ENCODE results near the gene ARSG.
A peak's percentile ranks its signal among the peaks of the same experiment; 100 is the strongest.

The ARSG gene

GRCh38 chr17:68453991-68454665 lies 162.8 kb downstream of the ARSG start:
- no peaks in the 10 kb centered on the region for H3K9me3 ChIP-seq (ENCODE audit: control insufficient read depth in 1 of 2, low read length in 2 of 2)
- peaks cover 5 to 13% of the 10 kb centered on the region in 2 donors for H3K36me3 ChIP-seq (ENCODE audit: control insufficient read depth in 1 of 2, insufficient read depth in 2 of 2, low read length in 2 of 2)
- H3K9ac ChIP-seq (ENCODE audit: low read depth in 1 of 2, low read length in 2 of 2): no peak overlapping the region
- no peak overlapping the region for H3K27ac ChIP-seq (ENCODE audit: low read depth, low read length)
- H3K4me3 ChIP-seq (ENCODE audit: low read depth in 1 of 2, low read length in 2 of 2): no peak overlapping the region
- H3K27me3 ChIP-seq (ENCODE audit: control insufficient read depth in 1 of 2, insufficient read depth in 2 of 2, low read length in 2 of 2): no peaks in the 10 kb centered on the region
- peaks cover 12 to 21% of the 10 kb centered on the region in 2 donors for H3K4me1 ChIP-seq (ENCODE audit: control insufficient read depth in 1 of 2, insufficient read depth in 2 of 2, low read length in 2 of 2)

GRCh38 chr17:68455901-68456338 lies 164.6 kb downstream of the ARSG start:
- Histone ChIP-seq H3K27me3 (ENCODE audit: control insufficient read depth in 1 of 2, insufficient read depth in 2 of 2, low read length in 2 of 2) (no peaks in the 10 kb centered on the region), H3K4me3 (ENCODE audit: low read depth in 1 of 2, low read length in 2 of 2) (peak overlapping the region; percentile 74 to 80), H3K27ac (ENCODE audit: low read depth, low read length) (peak overlapping the region; percentile 82), H3K9me3 (ENCODE audit: control insufficient read depth in 1 of 2, low read length in 2 of 2) (no peaks in the 10 kb centered on the region), H3K36me3 (ENCODE audit: control insufficient read depth in 1 of 2, insufficient read depth in 2 of 2, low read length in 2 of 2) (peaks cover 0 to 4% of the 10 kb centered on the region in 2 donors), H3K4me1 (ENCODE audit: control insufficient read depth in 1 of 2, insufficient read depth in 2 of 2, low read length in 2 of 2) (peaks cover 12 to 21% of the 10 kb centered on the region in 2 donors), H3K9ac (ENCODE audit: low read depth in 1 of 2, low read length in 2 of 2) (peak overlapping the region in 1 of 2 donors; percentile 51)

- H3K9me3 ChIP-seq (ENCODE audit: control insufficient read depth in 1 of 2, low read length in 2 of 2): no peaks in the 10 kb centered on the region
- peak overlapping the region; percentile 82 for H3K27ac ChIP-seq (ENCODE audit: low read depth, low read length)
Observed at GRCh38 chr17:68456339-68457167, 165.3 kb downstream of the ARSG start.

GRCh38 chr17:68457168-68457538 lies 165.9 kb downstream of the ARSG start, which contains the start of gene WIPI1:
TSS of gene WIPI1 (minus strand) at chr17:68457496. CDS start at chr17:68457421, 75 bp downstream.
- peak within 1 kb of the TSS; percentile 74 to 80 for H3K4me3 ChIP-seq (ENCODE audit: low read depth in 1 of 2, low read length in 2 of 2)
- H3K9me3 ChIP-seq (ENCODE audit: control insufficient read depth in 1 of 2, low read length in 2 of 2): no peaks in the 10 kb centered on the region
- peak within 1 kb of the TSS; percentile 51 to 69 for H3K9ac ChIP-seq (ENCODE audit: low read depth in 1 of 2, low read length in 2 of 2)
- H3K27ac ChIP-seq (ENCODE audit: low read depth, low read length): peak within 1 kb of the TSS; percentile 82
- H3K36me3 ChIP-seq (ENCODE audit: control insufficient read depth in 1 of 2, insufficient read depth in 2 of 2, low read length in 2 of 2): no peaks in the 10 kb centered on the region
- H3K27me3 ChIP-seq (ENCODE audit: control insufficient read depth in 1 of 2, insufficient read depth in 2 of 2, low read length in 2 of 2): no peaks in the 10 kb centered on the region
- peaks cover 16 to 30% of the 10 kb centered on the region in 2 donors for H3K4me1 ChIP-seq (ENCODE audit: control insufficient read depth in 1 of 2, insufficient read depth in 2 of 2, low read length in 2 of 2)

More at GRCh38 chr17:68456339-68457167, 165.3 kb downstream of the ARSG start:
- Histone ChIP-seq H3K36me3 (ENCODE audit: control insufficient read depth in 1 of 2, insufficient read depth in 2 of 2, low read length in 2 of 2) (peaks cover 0 to under 1% of the 10 kb centered on the region in 2 donors), H3K27me3 (ENCODE audit: control insufficient read depth in 1 of 2, insufficient read depth in 2 of 2, low read length in 2 of 2) (no peaks in the 10 kb centered on the region), H3K9ac (ENCODE audit: low read depth in 1 of 2, low read length in 2 of 2) (peak overlapping the region; percentile 49 to 51), H3K4me3 (ENCODE audit: low read depth in 1 of 2, low read length in 2 of 2) (peak overlapping the region; percentile 74 to 80), H3K4me1 (ENCODE audit: control insufficient read depth in 1 of 2, insufficient read depth in 2 of 2, low read length in 2 of 2) (peaks cover 12 to 24% of the 10 kb centered on the region in 2 donors)

- H3K9ac ChIP-seq (ENCODE audit: low read depth in 1 of 2, low read length in 2 of 2): peak overlapping the region; percentile 49 to 51
- H3K9me3 ChIP-seq (ENCODE audit: control insufficient read depth in 1 of 2, low read length in 2 of 2): no peaks in the 10 kb centered on the region
- H3K4me3 ChIP-seq (ENCODE audit: low read depth in 1 of 2, low read length in 2 of 2): peak overlapping the region; percentile 69
- H3K27me3 ChIP-seq (ENCODE audit: control insufficient read depth in 1 of 2, insufficient read depth in 2 of 2, low read length in 2 of 2): no peaks in the 10 kb centered on the region
- H3K4me1 ChIP-seq (ENCODE audit: control insufficient read depth in 1 of 2, insufficient read depth in 2 of 2, low read length in 2 of 2): peaks cover 22 to 31% of the 10 kb centered on the region in 2 donors
- peak overlapping the region; percentile 53 for H3K27ac ChIP-seq (ENCODE audit: low read depth, low read length)
- H3K36me3 ChIP-seq (ENCODE audit: control insufficient read depth in 1 of 2, insufficient read depth in 2 of 2, low read length in 2 of 2): no peaks in the 10 kb centered on the region
Observed at GRCh38 chr17:68457539-68458259, 166.4 kb downstream of the ARSG start.

- Histone ChIP-seq H3K4me3 (ENCODE audit: low read depth in 1 of 2, low read length in 2 of 2) (peak overlapping the region; percentile 69), H3K27ac (ENCODE audit: low read depth, low read length) (peak overlapping the region; percentile 53), H3K27me3 (ENCODE audit: control insufficient read depth in 1 of 2, insufficient read depth in 2 of 2, low read length in 2 of 2) (no peaks in the 10 kb centered on the region), H3K4me1 (ENCODE audit: control insufficient read depth in 1 of 2, insufficient read depth in 2 of 2, low read length in 2 of 2) (peaks cover 25 to 31% of the 10 kb centered on the region in 2 donors), H3K9ac (ENCODE audit: low read depth in 1 of 2, low read length in 2 of 2) (peak overlapping the region; percentile 49 to 51), H3K9me3 (ENCODE audit: control insufficient read depth in 1 of 2, low read length in 2 of 2) (no peaks in the 10 kb centered on the region), H3K36me3 (ENCODE audit: control insufficient read depth in 1 of 2, insufficient read depth in 2 of 2, low read length in 2 of 2) (no peaks in the 10 kb centered on the region)
Observed at GRCh38 chr17:68458260-68459036, 167.2 kb downstream of the ARSG start.

- Histone ChIP-seq H3K36me3 (ENCODE audit: control insufficient read depth in 1 of 2, insufficient read depth in 2 of 2, low read length in 2 of 2) (no peaks in the 10 kb centered on the region), H3K9me3 (ENCODE audit: control insufficient read depth in 1 of 2, low read length in 2 of 2) (no peaks in the 10 kb centered on the region), H3K4me1 (ENCODE audit: control insufficient read depth in 1 of 2, insufficient read depth in 2 of 2, low read length in 2 of 2) (peaks cover 25 to 31% of the 10 kb centered on the region in 2 donors), H3K9ac (ENCODE audit: low read depth in 1 of 2, low read length in 2 of 2) (no peak overlapping the region), H3K27ac (ENCODE audit: low read depth, low read length) (no peak overlapping the region), H3K4me3 (ENCODE audit: low read depth in 1 of 2, low read length in 2 of 2) (no peak overlapping the region), H3K27me3 (ENCODE audit: control insufficient read depth in 1 of 2, insufficient read depth in 2 of 2, low read length in 2 of 2) (no peaks in the 10 kb centered on the region)
Observed at GRCh38 chr17:68459037-68459639, 167.8 kb downstream of the ARSG start.

- H3K4me1 ChIP-seq (ENCODE audit: control insufficient read depth in 1 of 2, insufficient read depth in 2 of 2, low read length in 2 of 2): peaks cover 25 to 31% of the 10 kb centered on the region in 2 donors
- H3K27me3 ChIP-seq (ENCODE audit: control insufficient read depth in 1 of 2, insufficient read depth in 2 of 2, low read length in 2 of 2): no peaks in the 10 kb centered on the region
- no peaks in the 10 kb centered on the region for H3K9me3 ChIP-seq (ENCODE audit: control insufficient read depth in 1 of 2, low read length in 2 of 2)
- H3K27ac ChIP-seq (ENCODE audit: low read depth, low read length): no peak overlapping the region
- H3K9ac ChIP-seq (ENCODE audit: low read depth in 1 of 2, low read length in 2 of 2): no peak overlapping the region
- H3K4me3 ChIP-seq (ENCODE audit: low read depth in 1 of 2, low read length in 2 of 2): no peak overlapping the region
- H3K36me3 ChIP-seq (ENCODE audit: control insufficient read depth in 1 of 2, insufficient read depth in 2 of 2, low read length in 2 of 2): no peaks in the 10 kb centered on the region
Observed at GRCh38 chr17:68460146-68460545, 168.9 kb downstream of the ARSG start.

GRCh38 chr17:68460715-68461114 lies 169.4 kb downstream of the ARSG start:
- peaks cover 25 to 27% of the 10 kb centered on the region in 2 donors for H3K4me1 ChIP-seq (ENCODE audit: control insufficient read depth in 1 of 2, insufficient read depth in 2 of 2, low read length in 2 of 2)
- H3K9ac ChIP-seq (ENCODE audit: low read depth in 1 of 2, low read length in 2 of 2): no peak overlapping the region
- no peaks in the 10 kb centered on the region for H3K36me3 ChIP-seq (ENCODE audit: control insufficient read depth in 1 of 2, insufficient read depth in 2 of 2, low read length in 2 of 2)
- no peaks in the 10 kb centered on the region for H3K27me3 ChIP-seq (ENCODE audit: control insufficient read depth in 1 of 2, insufficient read depth in 2 of 2, low read length in 2 of 2)
- no peak overlapping the region for H3K27ac ChIP-seq (ENCODE audit: low read depth, low read length)
- H3K9me3 ChIP-seq (ENCODE audit: control insufficient read depth in 1 of 2, low read length in 2 of 2): no peaks in the 10 kb centered on the region
- H3K4me3 ChIP-seq (ENCODE audit: low read depth in 1 of 2, low read length in 2 of 2): no peak overlapping the region

Measured in duodenal mucosa (tissue), 2 donors.